HEK293 (cell line): ENCODE results near the gene BTAF1.

Experiments used
- BCL11A ChIP-seq: fragments of 450-650 bp; formaldehyde crosslinking; IDR thresholded peaks from 2 replicates; pipeline ENCODE4 v1.5.1; 2016; ENCODE audit warnings: low read depth, missing biosample characterization, missing genetic modification characterization
- HOXD13 ChIP-seq: sonication (generic); formaldehyde crosslinking; IDR thresholded peaks from 2 replicates; pipeline ENCODE4 v1.8.0; 2022; ENCODE audit warnings: missing genetic modification reagents, borderline replicate concordance
- TRIM28 ChIP-seq: IDR thresholded peaks from 2 replicates; pipeline ENCODE4 v1.6.1; 2011; ENCODE audit warnings: low read length, control low read depth, borderline replicate concordance
- ZBTB11 ChIP-seq: fragments of 450-650 bp; formaldehyde crosslinking; conservative IDR thresholded peaks from 2 replicates; pipeline ENCODE4 v1.5.1; 2016; ENCODE audit warnings: low read depth, missing biosample characterization, missing genetic modification characterization
- ZBTB8A ChIP-seq: fragments of 450-650 bp; formaldehyde crosslinking; IDR thresholded peaks from 2 replicates; pipeline ENCODE4 v1.5.1; 2016; ENCODE audit warnings: missing biosample characterization, missing genetic modification characterization
- ZFP37 ChIP-seq: fragments of 450-650 bp; formaldehyde crosslinking; IDR thresholded peaks from 2 replicates; pipeline ENCODE4 v1.5.1; 2016; ENCODE audit warnings: missing biosample characterization, missing genetic modification characterization
- ZNF10 ChIP-seq: fragments of 450-650 bp; formaldehyde crosslinking; IDR thresholded peaks from 2 replicates; pipeline ENCODE4 v1.5.1; 2017; ENCODE audit warnings: missing biosample characterization, missing genetic modification characterization
- ZNF121 ChIP-seq: fragments of 450-650 bp; formaldehyde crosslinking; IDR thresholded peaks from 2 replicates; pipeline ENCODE4 v1.5.1; 2016; ENCODE audit warnings: missing biosample characterization, missing genetic modification characterization
- ZNF16 ChIP-seq: fragments of 450-650 bp; formaldehyde crosslinking; IDR thresholded peaks from 2 replicates; pipeline ENCODE4 v1.5.1; 2016; ENCODE audit warnings: low read depth, missing biosample characterization, missing genetic modification characterization
- ZNF2 ChIP-seq: fragments of 450-650 bp; formaldehyde crosslinking; IDR thresholded peaks from 2 replicates; pipeline ENCODE4 v1.5.1; 2016; ENCODE audit warnings: missing biosample characterization, missing genetic modification characterization
- ZNF202 ChIP-seq: fragments of 450-650 bp; formaldehyde crosslinking; IDR thresholded peaks from 2 replicates; pipeline ENCODE4 v1.5.1; 2016; ENCODE audit warnings: missing biosample characterization, missing genetic modification characterization, borderline replicate concordance
- ZNF24 ChIP-seq: fragments of 450-650 bp; formaldehyde crosslinking; IDR thresholded peaks from 2 replicates; pipeline ENCODE4 v1.5.1; 2016; ENCODE audit warnings: missing biosample characterization, missing genetic modification characterization
- ZNF341 ChIP-seq: fragments of 450-650 bp; formaldehyde crosslinking; IDR thresholded peaks from 2 replicates; pipeline ENCODE4; 2016; ENCODE audit warnings: low read depth, missing biosample characterization, missing genetic modification characterization
- ZNF518A ChIP-seq: fragments of 450-650 bp; formaldehyde crosslinking; conservative IDR thresholded peaks from 2 replicates; pipeline ENCODE4 v1.5.1; 2016; ENCODE audit warnings: low read depth, missing biosample characterization, missing genetic modification characterization
- ZNF529 ChIP-seq: fragments of 450-650 bp; formaldehyde crosslinking; IDR thresholded peaks from 2 replicates; pipeline ENCODE4 v1.5.1; 2017; ENCODE audit warnings: missing genetic modification characterization, missing biosample characterization; ENCODE audit not compliant: insufficient replicate concordance
- ZNF561 ChIP-seq: fragments of 450-650 bp; IDR thresholded peaks from 2 replicates; pipeline ENCODE4 v1.5.1; 2018; ENCODE audit warnings: missing biosample characterization, missing genetic modification characterization, borderline replicate concordance
- ZNF596 ChIP-seq: fragments of 450-650 bp; IDR thresholded peaks from 2 replicates; pipeline ENCODE4 v1.5.0; 2018; ENCODE audit warnings: missing biosample characterization, mild to moderate bottlenecking, missing genetic modification characterization, moderate library complexity
- ZNF639 ChIP-seq: fragments of 450-650 bp; formaldehyde crosslinking; IDR thresholded peaks from 2 replicates; pipeline ENCODE4 v1.5.1; 2016; ENCODE audit warnings: missing biosample characterization, missing genetic modification characterization
- ZNF677 ChIP-seq: fragments of 450-650 bp; IDR thresholded peaks from 2 replicates; pipeline ENCODE4 v1.5.0; 2018; ENCODE audit warnings: missing biosample characterization, mild to moderate bottlenecking, missing genetic modification characterization, moderate library complexity
- ZNF747 ChIP-seq: fragments of 450-650 bp; formaldehyde crosslinking; IDR thresholded peaks from 2 replicates; pipeline ENCODE4 v1.5.1; 2016; ENCODE audit warnings: missing biosample characterization, missing genetic modification characterization
- TF ChIP-seq, protein P1 (sequence below): fragments of 450-650 bp; formaldehyde crosslinking; IDR thresholded peaks from 2 replicates; pipeline ENCODE4 v1.5.1; 2016; ENCODE audit warnings: missing biosample characterization, missing genetic modification characterization
- TF ChIP-seq, protein P2 (sequence below): fragments of 450-650 bp; formaldehyde crosslinking; IDR thresholded peaks from 2 replicates; pipeline ENCODE4 v1.5.1; 2017; ENCODE audit warnings: missing biosample characterization, missing genetic modification characterization
- TF ChIP-seq, protein P3 (sequence below): fragments of 450-650 bp; IDR thresholded peaks from 2 replicates; pipeline ENCODE4 v1.5.1; 2018; ENCODE audit warnings: missing biosample characterization, missing genetic modification characterization

Gene BTAF1

GRCh38 chr10:91908337-91909116 lies 15.0 kb upstream of the BTAF1 start (continued):
- TF ChIP-seq ZNF596 (0 out of 2 replicates have a peak, but pooled peaks have one; percentile 31), ZBTB8A (peak; percentile 41; the same call in 1 of the 2 replicates), ZNF561 (tag by site-specific recombination) (peak; percentile 94), ZFP37 (tag by site-specific recombination) (peak; percentile 79), ZNF677 (tag by site-specific recombination) (no peak), ZNF16 (no peak), HOXD13 (no peak), ZNF10 (peak; percentile 46), ZNF202 (tag by site-specific recombination) (0 out of 2 replicates have a peak, but pooled peaks have one; percentile 18), ZNF518A (tag by site-specific recombination) (0 out of 2 replicates have a peak, but pooled peaks have one; percentile 18), ZNF747 (tag by site-specific recombination) (no peak), ZNF341 (tag by site-specific recombination) (peak; percentile 74), TRIM28 (peak; percentile 39; the same call in 1 of the 2 replicates), ZNF24 (tag by site-specific recombination) (peak; percentile 22; the same call in 1 of the 2 replicates), ZBTB11 (tag by site-specific recombination) (peak; percentile 41; the same call in 1 of the 2 replicates), ZNF2 (peak; percentile 75), ZNF529 (no peak), ZNF121 (tag by site-specific recombination) (no peak), BCL11A (tag by site-specific recombination) (0 out of 2 replicates have a peak, but pooled peaks have one; percentile 30), ZNF639 (tag by site-specific recombination) (0 out of 2 replicates have a peak, but pooled peaks have one; percentile 40)
- TF ChIP-seq, protein P1, sequence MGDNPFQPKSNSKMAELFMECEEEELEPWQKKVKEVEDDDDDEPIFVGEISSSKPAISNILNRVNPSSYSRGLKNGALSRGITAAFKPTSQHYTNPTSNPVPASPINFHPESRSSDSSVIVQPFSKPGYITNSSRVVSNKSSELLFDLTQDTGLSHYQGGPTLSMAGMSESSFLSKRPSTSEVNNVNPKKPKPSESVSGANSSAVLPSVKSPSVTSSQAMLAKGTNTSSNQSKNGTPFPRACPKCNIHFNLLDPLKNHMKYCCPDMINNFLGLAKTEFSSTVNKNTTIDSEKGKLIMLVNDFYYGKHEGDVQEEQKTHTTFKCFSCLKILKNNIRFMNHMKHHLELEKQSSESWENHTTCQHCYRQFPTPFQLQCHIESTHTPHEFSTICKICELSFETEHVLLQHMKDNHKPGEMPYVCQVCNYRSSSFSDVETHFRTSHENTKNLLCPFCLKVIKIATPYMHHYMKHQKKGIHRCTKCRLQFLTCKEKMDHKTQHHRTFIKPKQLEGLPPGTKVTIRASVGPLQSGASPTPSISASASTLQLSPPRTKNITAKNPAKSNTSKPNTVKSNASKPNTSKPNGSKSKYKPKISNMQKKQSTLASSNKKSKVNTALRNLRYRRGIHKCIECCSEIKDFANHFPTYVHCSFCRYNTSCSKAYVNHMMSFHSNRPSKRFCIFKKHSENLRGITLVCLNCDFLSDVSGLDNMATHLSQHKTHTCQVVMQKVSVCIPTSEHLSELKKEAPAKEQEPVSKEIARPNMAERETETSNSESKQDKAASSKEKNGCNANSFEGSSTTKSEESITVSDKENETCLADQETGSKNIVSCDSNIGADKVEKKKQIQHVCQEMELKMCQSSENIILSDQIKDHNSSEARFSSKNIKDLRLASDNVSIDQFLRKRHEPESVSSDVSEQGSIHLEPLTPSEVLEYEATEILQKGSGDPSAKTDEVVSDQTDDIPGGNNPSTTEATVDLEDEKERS (tag by site-specific recombination), result no peak
- TF ChIP-seq, protein P2, sequence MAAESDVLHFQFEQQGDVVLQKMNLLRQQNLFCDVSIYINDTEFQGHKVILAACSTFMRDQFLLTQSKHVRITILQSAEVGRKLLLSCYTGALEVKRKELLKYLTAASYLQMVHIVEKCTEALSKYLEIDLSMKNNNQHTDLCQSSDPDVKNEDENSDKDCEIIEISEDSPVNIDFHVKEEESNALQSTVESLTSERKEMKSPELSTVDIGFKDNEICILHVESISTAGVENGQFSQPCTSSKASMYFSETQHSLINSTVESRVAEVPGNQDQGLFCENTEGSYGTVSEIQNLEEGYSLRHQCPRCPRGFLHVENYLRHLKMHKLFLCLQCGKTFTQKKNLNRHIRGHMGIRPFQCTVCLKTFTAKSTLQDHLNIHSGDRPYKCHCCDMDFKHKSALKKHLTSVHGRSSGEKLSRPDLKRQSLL (tag by site-specific recombination), result no peak
- TF ChIP-seq, protein P3, sequence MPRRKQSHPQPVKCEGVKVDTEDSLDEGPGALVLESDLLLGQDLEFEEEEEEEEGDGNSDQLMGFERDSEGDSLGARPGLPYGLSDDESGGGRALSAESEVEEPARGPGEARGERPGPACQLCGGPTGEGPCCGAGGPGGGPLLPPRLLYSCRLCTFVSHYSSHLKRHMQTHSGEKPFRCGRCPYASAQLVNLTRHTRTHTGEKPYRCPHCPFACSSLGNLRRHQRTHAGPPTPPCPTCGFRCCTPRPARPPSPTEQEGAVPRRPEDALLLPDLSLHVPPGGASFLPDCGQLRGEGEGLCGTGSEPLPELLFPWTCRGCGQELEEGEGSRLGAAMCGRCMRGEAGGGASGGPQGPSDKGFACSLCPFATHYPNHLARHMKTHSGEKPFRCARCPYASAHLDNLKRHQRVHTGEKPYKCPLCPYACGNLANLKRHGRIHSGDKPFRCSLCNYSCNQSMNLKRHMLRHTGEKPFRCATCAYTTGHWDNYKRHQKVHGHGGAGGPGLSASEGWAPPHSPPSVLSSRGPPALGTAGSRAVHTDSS (tag by site-specific recombination), result peak; percentile 53
